Adrenal gland (tissue), 5 donors: ENCODE measurements around the gene ADAMTS18.

ENCODE experiments used
- CTCF ChIP-seq, 6 experiments: fragments of 450-650 bp in 4 of 6; fragments of 200-600 bp in 2 of 6; sonication (generic) in 1 of 6; IDR thresholded peaks; 1 replicate in 5 of 6; 2 replicates in 1 of 6; pipeline versions ENCODE4 v1.5.1 to v1.8.0; 2016 to 2021; ENCODE audit warnings: antibody characterized with exemption in 6 of 6, mild to moderate bottlenecking in 2 of 6, moderate library complexity in 1 of 6
- POLR2A ChIP-seq, 2 donors: fragments of 450-650 bp; IDR thresholded peaks; one replicate each; pipeline ENCODE4 v1.6.1; 2017; ENCODE audit warnings: antibody characterized with exemption in 2 of 2, mild to moderate bottlenecking in 2 of 2, moderate library complexity in 1 of 2
- donor health status: DM: no; HTN: no; CAD: no.

GRCh38 chr16:77344341-77344740 lies 90.5 kb downstream of the ADAMTS18 start:
- no peak for TF ChIP-seq CTCF (IDR thresholded peaks at IDR 0.05)
- no peak for TF ChIP-seq POLR2A (IDR thresholded peaks at IDR 0.05)
